Stomach (tissue), 9 donors: ENCODE data around the gene VWF. TPM values are rescaled to one million over a fixed set of nuclear protein-coding genes. Genes with fewer than 3 reads are reported as not detected.

ENCODE experiments used
- DNase-seq, 2 donors: peaks; one replicate each; pipeline versions ENCODE4 v3.0.0 to v3.0.0-alpha.2; 2013 to 2019
- H3K27ac ChIP-seq, 5 donors: fragments of 200-600 bp in 4 of 5; sonication (generic) in 4 of 5; one replicate each; pipeline ENCODE4 v1.5.1; 2013 to 2019; ENCODE audit warnings: mild to moderate bottlenecking in 1 of 5, moderate library complexity in 1 of 5
- H3K27me3 ChIP-seq, 3 donors: fragments of 200-600 bp; sonication (generic); one replicate each; pipeline ENCODE4 v1.5.1; 2017 to 2019; ENCODE audit warnings: mixed run types in 1 of 3
- H3K36me3 ChIP-seq, 4 donors: fragments of 200-600 bp; sonication (generic); 1 replicate in 3 of 4; 2 replicates in 1 of 4; pipeline ENCODE4 v1.5.1; 2016 to 2019
- H3K4me1 ChIP-seq, 4 donors: fragments of 200-600 bp; sonication (generic); one replicate each; pipeline ENCODE4 v1.5.1; 2016 to 2019
- H3K4me3 ChIP-seq, 4 donors: fragments of 200-600 bp; sonication (generic) in 3 of 4; one replicate each; pipeline ENCODE4 v1.5.1; 2016 to 2019; ENCODE audit warnings: mild to moderate bottlenecking in 1 of 4
- H3K9me3 ChIP-seq, 4 donors: fragments of 200-600 bp; sonication (generic); one replicate each; pipeline ENCODE4 v1.5.1; 2016 to 2019
- EP300 ChIP-seq: sonication (generic); formaldehyde crosslinking; IDR thresholded peaks from one replicate; pipeline ENCODE4 v1.6.1; 2017; ENCODE audit warnings: antibody characterized with exemption
- POLR2A ChIP-seq, 4 donors: fragments of 450-650 bp; IDR thresholded peaks; one replicate each; pipeline ENCODE4 v1.6.1; 2016; ENCODE audit warnings: antibody characterized with exemption in 4 of 4, control low read depth in 2 of 4, mild to moderate bottlenecking in 1 of 4, moderate library complexity in 1 of 4
- POLR2AphosphoS5 ChIP-seq, 3 donors: sonication (generic); formaldehyde crosslinking; IDR thresholded peaks; one replicate each; pipeline ENCODE4 v1.6.1; 2016; ENCODE audit warnings: antibody characterized with exemption in 3 of 3
- WGBS, 5 donors: extraction: QIAGEN DNeasy Blood & Tissue Kit in 3 of 5; methylation state at CpG; one replicate each; pipeline versions ENCODE4 v1.1.5 to v1.1.7; 2013 to 2018; 5-methylcytosine and 5-hydroxymethylcytosine counted together
- intact Hi-C: fragments of 100-400 bp; cut with DNase I; formaldehyde crosslinking; loops from one replicate; pipeline ENCODE4 v1.15.1; 2023; ENCODE audit warnings: low total_unique reads
- polyA plus RNA-seq, 3 donors: library from polyadenylated mRNA; stranded (reverse); fragments of 200-250 nt; gene quantifications; one replicate each; pipeline ENCODE4 v1.2.3, GENCODE V29; 2013
- small RNA-seq, 4 donors: library from RNA; depleted of rRNA; stranded (forward); fragments of <200 nt; gene quantifications; one replicate each; pipeline ENCODE3, GENCODE V24; 2016
- total RNA-seq, 5 donors: library from RNA; depleted of rRNA; stranded (reverse); fragments of >200 nt; gene quantifications; one replicate each; pipeline versions ENCODE4 v1.1.0 to v1.2.3, GENCODE V29; 2014 to 2016
- TF ChIP-seq, protein P1 (sequence below), 7 experiments: fragments of 450-650 bp in 4 of 7; fragments of 200-600 bp in 3 of 7; sonication (generic) in 3 of 7; IDR thresholded peaks; one replicate each; pipeline ENCODE4 v1.5.1; 2016 to 2019; ENCODE audit warnings: antibody characterized with exemption in 7 of 7, control low read depth in 2 of 7, mild to moderate bottlenecking in 1 of 7
- donor health status: healthy with polysubstance abuse.
- donor health status: Bipolar disorder and iron deficiency.
- donor health status: healthy.

VWF gene
- total and polyA plus RNA-seq, 8 donors, result 3.1 to 103 (median 50.2) TPM

- H3K4me1 ChIP-seq, result no peaks in the 10 kb centered on the region
- no peak overlapping the region for H3K27ac ChIP-seq
- no peaks in the 10 kb centered on the region for H3K9me3 ChIP-seq
- TF ChIP-seq POLR2AphosphoS5 (IDR thresholded peaks at IDR 0.05) (no peak), POLR2A (IDR thresholded peaks at IDR 0.05) (no peak), EP300 (no peak)
- TF ChIP-seq, protein P1, sequence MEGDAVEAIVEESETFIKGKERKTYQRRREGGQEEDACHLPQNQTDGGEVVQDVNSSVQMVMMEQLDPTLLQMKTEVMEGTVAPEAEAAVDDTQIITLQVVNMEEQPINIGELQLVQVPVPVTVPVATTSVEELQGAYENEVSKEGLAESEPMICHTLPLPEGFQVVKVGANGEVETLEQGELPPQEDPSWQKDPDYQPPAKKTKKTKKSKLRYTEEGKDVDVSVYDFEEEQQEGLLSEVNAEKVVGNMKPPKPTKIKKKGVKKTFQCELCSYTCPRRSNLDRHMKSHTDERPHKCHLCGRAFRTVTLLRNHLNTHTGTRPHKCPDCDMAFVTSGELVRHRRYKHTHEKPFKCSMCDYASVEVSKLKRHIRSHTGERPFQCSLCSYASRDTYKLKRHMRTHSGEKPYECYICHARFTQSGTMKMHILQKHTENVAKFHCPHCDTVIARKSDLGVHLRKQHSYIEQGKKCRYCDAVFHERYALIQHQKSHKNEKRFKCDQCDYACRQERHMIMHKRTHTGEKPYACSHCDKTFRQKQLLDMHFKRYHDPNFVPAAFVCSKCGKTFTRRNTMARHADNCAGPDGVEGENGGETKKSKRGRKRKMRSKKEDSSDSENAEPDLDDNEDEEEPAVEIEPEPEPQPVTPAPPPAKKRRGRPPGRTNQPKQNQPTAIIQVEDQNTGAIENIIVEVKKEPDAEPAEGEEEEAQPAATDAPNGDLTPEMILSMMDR (IDR thresholded peaks at IDR 0.05), result no peak
- H3K27me3 ChIP-seq, result peaks cover 0 to 34% (median 0%) of the 10 kb centered on the region in 3 donors
- no peak overlapping the region for H3K4me3 ChIP-seq
- intact Hi-C loops, result no loop called here
- 97 to 100% (median 98%) methylated on average over 2 of the region's 2 CpGs for WGBS, 5 donors
- H3K36me3 ChIP-seq, result no peaks in the 10 kb centered on the region
- DNase-seq, result no peak
Observed at GRCh38 chr12:5902736-5903135, 221.7 kb downstream of the VWF start.

DNA sequence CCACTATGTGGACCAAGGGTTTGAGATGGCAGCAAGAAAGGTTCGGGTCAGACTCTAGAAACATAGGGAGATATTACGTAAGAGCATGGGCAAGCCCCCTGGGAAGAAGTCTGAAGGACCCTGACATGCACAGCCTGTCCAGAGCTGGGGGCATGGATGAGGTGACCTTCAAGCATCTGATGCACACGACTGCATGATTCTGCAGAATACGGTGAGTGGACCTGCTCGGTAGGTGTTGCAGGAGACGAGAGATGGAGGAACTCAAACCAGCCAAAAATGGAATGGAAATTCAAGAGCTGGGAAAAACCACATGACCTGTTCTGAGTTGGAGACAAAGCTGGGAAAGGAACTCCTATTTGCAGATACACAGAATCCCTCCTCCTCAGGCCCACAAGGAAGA is 223.1 kb downstream of the VWF start:
- WGBS, 5 donors, result 83 to 95% (median 88%) methylated on average over 6 of the region's 6 CpGs
- intact Hi-C loops, result no loop called here
- H3K36me3 ChIP-seq, result no peaks in the 10 kb centered on the region
- DNase-seq, result no peak
- no peaks in the 10 kb centered on the region for H3K9me3 ChIP-seq
- H3K27ac ChIP-seq, result no peak overlapping the region
- H3K27me3 ChIP-seq, result peaks cover 0 to 37% (median 0%) of the 10 kb centered on the region in 3 donors
- H3K4me1 ChIP-seq, result no peaks in the 10 kb centered on the region
- no peak overlapping the region for H3K4me3 ChIP-seq
- TF ChIP-seq EP300 (no peak), POLR2A (IDR thresholded peaks at IDR 0.05) (no peak)

DNA sequence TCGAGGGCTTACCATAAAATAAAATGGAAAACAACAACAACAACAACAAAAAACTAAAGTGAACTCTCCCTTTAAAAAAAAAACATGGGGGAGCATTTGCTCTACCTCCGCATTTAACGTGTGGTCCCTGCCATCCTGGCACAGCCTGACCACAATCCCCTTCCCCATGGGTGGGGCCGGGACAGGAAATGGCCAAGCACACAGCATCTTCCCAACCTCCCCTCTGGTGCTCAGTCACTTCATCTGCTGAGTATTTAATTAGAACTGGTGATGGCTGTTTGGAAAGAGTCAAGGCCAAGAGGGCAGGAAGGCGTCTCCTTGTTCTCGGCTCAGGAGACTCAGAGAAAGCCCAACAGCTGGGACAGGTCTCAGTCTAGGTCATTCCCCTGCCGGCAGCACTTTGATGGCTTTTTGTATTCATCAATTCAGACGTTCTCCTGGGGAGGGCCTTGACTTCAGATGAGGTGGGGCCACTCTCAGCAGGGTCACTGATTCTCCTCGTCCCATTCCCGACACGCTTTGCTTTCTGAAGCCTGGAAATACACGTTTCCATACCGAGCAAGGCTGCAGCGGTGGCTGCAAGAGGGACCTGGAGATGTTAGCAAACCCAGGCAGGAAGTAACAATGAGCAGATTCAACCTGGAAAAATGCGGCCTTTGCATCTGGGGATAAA is 223.8 kb downstream of the VWF start:
- WGBS, 5 donors, result 51 to 64% (median 56%) methylated on average over 15 of the region's 15 CpGs
- DNase-seq, result no peak
- no peaks in the 10 kb centered on the region for H3K9me3 ChIP-seq
- H3K27ac ChIP-seq, result no peak overlapping the region
- no peaks in the 10 kb centered on the region for H3K4me1 ChIP-seq
- intact Hi-C loops, result no loop called here
- no peak overlapping the region for H3K4me3 ChIP-seq
- H3K36me3 ChIP-seq, result no peaks in the 10 kb centered on the region
- H3K27me3 ChIP-seq, result peaks cover 0 to 37% (median 0%) of the 10 kb centered on the region in 3 donors
- TF ChIP-seq, protein P1 (IDR thresholded peaks at IDR 0.05), result no peak
- TF ChIP-seq EP300 (no peak), POLR2A (IDR thresholded peaks at IDR 0.05) (no peak), POLR2AphosphoS5 (IDR thresholded peaks at IDR 0.05) (no peak)

- intact Hi-C loops, result no loop called here
- no peak for DNase-seq
- TF ChIP-seq POLR2A (IDR thresholded peaks at IDR 0.05), result no peak
Observed at GRCh38 chr12:5900076-5900475, 224.4 kb downstream of the VWF start.

DNA sequence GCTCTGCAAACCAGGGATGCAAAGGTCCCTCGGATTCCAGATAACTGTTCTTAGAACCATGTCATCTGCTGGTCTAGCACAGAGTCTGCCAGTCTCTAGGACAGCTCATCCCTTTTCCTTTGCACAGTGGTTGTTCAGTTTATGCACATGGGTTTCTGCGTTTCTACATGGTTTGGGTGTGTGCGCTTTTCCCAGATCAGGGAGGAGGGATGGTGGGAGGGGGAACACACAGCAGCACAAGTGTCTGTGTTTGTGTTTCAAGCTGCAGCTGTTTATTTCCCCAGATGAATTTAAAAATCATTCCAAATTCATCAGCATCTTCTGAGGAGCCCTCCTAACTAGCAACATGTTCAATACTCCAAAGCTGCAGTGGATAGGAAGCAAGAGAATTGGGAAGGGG is 224.8 kb downstream of the VWF start:
- Histone ChIP-seq H3K36me3 (no peaks in the 10 kb centered on the region), H3K4me3 (no peak overlapping the region), H3K27me3 (peaks cover 0 to 33% (median 0%) of the 10 kb centered on the region in 3 donors), H3K9me3 (peaks cover 0 to 3% (median 0%) of the 10 kb centered on the region in 4 donors), H3K4me1 (no peaks in the 10 kb centered on the region), H3K27ac (no peak overlapping the region)
- no peak for DNase-seq
- intact Hi-C loops, result no loop called here
- 57 to 83% (median 72%) methylated on average over 3 of the region's 3 CpGs for WGBS, 5 donors
- no peak for TF ChIP-seq POLR2AphosphoS5 (IDR thresholded peaks at IDR 0.05)
- TF ChIP-seq POLR2A (IDR thresholded peaks at IDR 0.05), result no peak
- no peak for TF ChIP-seq EP300

More at GRCh38 chr12:5900076-5900475, 224.4 kb downstream of the VWF start:
- Histone ChIP-seq H3K4me1 (no peaks in the 10 kb centered on the region), H3K4me3 (no peak overlapping the region), H3K27ac (no peak overlapping the region), H3K27me3 (peaks cover 0 to 37% (median 0%) of the 10 kb centered on the region in 3 donors), H3K9me3 (no peaks in the 10 kb centered on the region), H3K36me3 (no peaks in the 10 kb centered on the region)
- 44 to 67% (median 51%) methylated on average over 4 of the region's 4 CpGs for WGBS, 5 donors

- 76 to 91% (median 81%) methylated on average over 3 of the region's 3 CpGs for WGBS, 5 donors
- Histone ChIP-seq H3K4me1 (no peaks in the 10 kb centered on the region), H3K27me3 (peaks cover 0 to 25% (median 0%) of the 10 kb centered on the region in 3 donors), H3K9me3 (peaks cover 0 to 4% (median 0%) of the 10 kb centered on the region in 4 donors), H3K4me3 (no peak overlapping the region), H3K27ac (no peak overlapping the region), H3K36me3 (no peaks in the 10 kb centered on the region)
- TF ChIP-seq EP300, result no peak
- intact Hi-C loops, result no loop called here
- DNase-seq, result no peak
Observed at GRCh38 chr12:5898874-5899273, 225.6 kb downstream of the VWF start.

Small RNA genes lying within 50 kb of the gene (small RNA-seq; reads per million reads assigned to genes)
- 0 reads per million in 4 donors for gene RN7SL69P

Other genes starting within 250 kb of the VWF start
- gene ANO2, start 179.4 kb downstream of the VWF start, total RNA-seq, result 10 to 100 TPM in 1 of 5 donors, 1 to 10 TPM in 3, not detected in 1; 3.8 to 16.9 (median 5.2) TPM
- gene ANO2, start 179.4 kb downstream of the VWF start, polyA plus RNA-seq, result 1 to 10 TPM in 1 of 3 donors, under 1 TPM in 2; 0.44 to 1.7 (median 0.61) TPM
- gene CD9, start 75.7 kb upstream of the VWF start, total RNA-seq, result 100 to 1,000 TPM in 3 of 5 donors, 10 to 100 TPM in 2; 68.1 to 297 (median 154) TPM
- 100 to 1,000 TPM in 2 of 3 donors, 10 to 100 TPM in 1; 51.0 to 421 (median 124) TPM for gene CD9, start 75.7 kb upstream of the VWF start, polyA plus RNA-seq
- gene PLEKHG6, start 186.0 kb upstream of the VWF start, total RNA-seq, result 100 to 1,000 TPM in 1 of 5 donors, 10 to 100 TPM in 3, 1 to 10 TPM in 1; 6.4 to 101 (median 16.2) TPM
- gene PLEKHG6, start 186.0 kb upstream of the VWF start, polyA plus RNA-seq, result 10 to 100 TPM in 2 of 3 donors, 1 to 10 TPM in 1; 5.9 to 32.3 (median 27.0) TPM
- gene TNFRSF1A, start 217.4 kb upstream of the VWF start, total RNA-seq, result 100 to 1,000 TPM in 4 of 5 donors, 10 to 100 TPM in 1; 91.6 to 432 (median 152) TPM
- gene TNFRSF1A, start 217.4 kb upstream of the VWF start, polyA plus RNA-seq, result 10 to 100 TPM; 35.2 to 64.4 (median 38.5) TPM